Pancreas (tissue), 10 donors: ENCODE results near the gene ATRAID. TPM values are rescaled to one million over a fixed set of nuclear protein-coding genes. Genes with fewer than 3 reads are reported as not detected.
A peak's percentile ranks its signal among the peaks of the same experiment; 100 is the strongest.

Experiments
- ATAC-seq, 4 donors: fragments of 200-7000 bp; cut with Tn5 transposase; one replicate each; pipeline versions ENCODE4 v1.8.0 to v1.9.1; 2020; ENCODE audit warnings: mild to moderate bottlenecking in 4 of 4, moderate library complexity in 4 of 4
- DNase-seq, 6 donors: peaks; one replicate each; pipeline ENCODE4 v3.0.0-alpha.2; 2020
- FAIRE-seq: peaks from 2 replicates; lab custom pipeline; 2012; peaks lifted over from hg19 to GRCh38; lab: Jason Lieb, UNC
- H3K27ac ChIP-seq, 4 donors: fragments of 200-600 bp; sonication (generic); 1 replicate in 3 of 4; 2 replicates in 1 of 4; pipeline versions ENCODE4 v1.5.0 to v1.8.0; 2020
- H3K27me3 ChIP-seq, 4 donors: fragments of 200-600 bp; one replicate each; pipeline ENCODE4 v1.8.0; 2021
- H3K36me3 ChIP-seq, 3 donors: fragments of 200-600 bp; sonication (generic) in 1 of 3; one replicate each; pipeline versions ENCODE4 v1.5.0 to v1.8.0; 2020 to 2021
- H3K4me1 ChIP-seq, 3 donors: fragments of 200-600 bp; one replicate each; pipeline ENCODE4 v1.8.0; 2021
- H3K4me3 ChIP-seq, 4 donors: fragments of 200-600 bp; sonication (generic) in 2 of 4; one replicate each; pipeline versions ENCODE4 v1.5.0 to v1.8.0; 2020 to 2021
- H3K9me3 ChIP-seq, 4 donors: fragments of 200-600 bp; one replicate each; pipeline ENCODE4 v1.8.0; 2021
- CTCF ChIP-seq, 4 donors: fragments of 200-600 bp; sonication (generic) in 3 of 4; IDR thresholded peaks; one replicate each; pipeline versions ENCODE4 v1.5.0 to v1.8.0; 2021; ENCODE audit warnings: antibody characterized with exemption in 4 of 4
- WGBS, 2 donors: extraction: QIAGEN DNeasy Blood & Tissue Kit; methylation state at CpG; one replicate each; pipeline ENCODE4 v1.1.7; 2013; 5-methylcytosine and 5-hydroxymethylcytosine counted together
- intact Hi-C, 3 donors: fragments of 100-400 bp; cut with DNase I; formaldehyde crosslinking; loops; one replicate each; pipeline versions ENCODE4 v1.11.1 to v1.14.2; 2022
- polyA plus RNA-seq, 2 donors: library from polyadenylated mRNA; stranded (reverse); fragments of 200-250 nt; gene quantifications; one replicate each; pipeline ENCODE4 v1.2.3, GENCODE V29; 2013
- total RNA-seq, 6 donors: library from RNA; stranded (reverse); fragmentation: NEBNext Ultra II Directional in 4 of 6; extraction: Animal tissue kit (Norgen Biotek cat#: 25700) in 4 of 6; gene quantifications; one replicate each; pipeline versions ENCODE4 v1.2.1 to v1.2.4, GENCODE V29; 2021 to 2023
- donor health status: healthy with polysubstance abuse.
- donor health status: DM: no; HTN: no; CAD: no; lungs with moderate emphysema.
- donor health status: DM: no; HTN: no; CAD: no.
- donor health status: control.
- donor health status: control.
- donor health status: Bipolar disorder and iron deficiency.
- donor health status: DM: yes; HTN: yes; CAD: no.
- donor health status: DM: no; HTN: no; CAD: no.
- donor health status: DM: no; HTN: no; CAD: no.
- donor health status: DM: yes; HTN: yes; CAD: no.

Gene ATRAID
- total RNA-seq (10 to 100 TPM; 38.9 to 56.8 (median 48.6) TPM), polyA plus RNA-seq (100 to 1,000 TPM in 1 of 2 donors, 10 to 100 TPM in 1; 68.1 to 106 TPM)

GRCh38 chr2:27211943-27212625, at the start of gene ATRAID, which contains the start of gene SLC5A6:
Gene ATRAID (plus strand): TSS chr2:27212041. CDS start chr2:27212369, 328 bp downstream.
Gene SLC5A6 (minus strand): TSS chr2:27212268. CDS start chr2:27207650, 4,618 bp downstream.
- Histone ChIP-seq H3K4me3 (peak within 1 kb of the TSS; percentile 69 to 84 (median 84)), H3K27ac (peak within 1 kb of the TSS; percentile 93 to 98 (median 96)), H3K4me1 (peaks cover 7 to 13% (median 11%) of the 10 kb centered on the region in 3 donors), H3K36me3 (no peaks in the 10 kb centered on the region), H3K9me3 (no peaks in the 10 kb centered on the region), H3K27me3 (no peaks in the 10 kb centered on the region)
- peak; percentile 85 to 95 (median 89) for DNase-seq
- peak; percentile 96 to 98 (median 96) for ATAC-seq
- WGBS, 2 donors = 0 to 1% methylated on average over 49 to 73 of the region's 73 CpGs
- FAIRE-seq = no peak
- no peak for TF ChIP-seq CTCF (IDR thresholded peaks at IDR 0.05)
- intact Hi-C loops = no loop called here

- Histone ChIP-seq H3K27ac (no peak overlapping the region), H3K9me3 (no peaks in the 10 kb centered on the region), H3K36me3 (no peaks in the 10 kb centered on the region), H3K27me3 (no peaks in the 10 kb centered on the region), H3K4me3 (no peak overlapping the region), H3K4me1 (no peaks in the 10 kb centered on the region)
- no peak for ATAC-seq
- 74 to 79% methylated on average over 15 of the region's 15 CpGs for WGBS, 2 donors
- intact Hi-C loops = no loop called here
- no peak for DNase-seq
- TF ChIP-seq CTCF (IDR thresholded peaks at IDR 0.05) = no peak
- FAIRE-seq = no peak
Measured at GRCh38 chr2:27162151-27163121, 49.4 kb upstream of the ATRAID start.

- Histone ChIP-seq H3K27ac (no peak overlapping the region), H3K27me3 (no peaks in the 10 kb centered on the region), H3K4me1 (no peaks in the 10 kb centered on the region), H3K36me3 (no peaks in the 10 kb centered on the region), H3K9me3 (no peaks in the 10 kb centered on the region), H3K4me3 (no peak overlapping the region)
- intact Hi-C loops = no loop called here
- ATAC-seq (no peak), DNase-seq (no peak), FAIRE-seq (no peak)
- no peak for TF ChIP-seq CTCF (IDR thresholded peaks at IDR 0.05)
- WGBS, 2 donors = 73 to 85% methylated on average over 8 of the region's 8 CpGs
Measured at GRCh38 chr2:27164960-27165763, 46.7 kb upstream of the ATRAID start.

- no peaks in the 10 kb centered on the region for H3K4me1 ChIP-seq
- H3K4me3 ChIP-seq = no peak overlapping the region
- FAIRE-seq (no peak), DNase-seq (no peak), ATAC-seq (peak in 2 of 4 donors; percentile 63 to 74)
- intact Hi-C loops = no loop called here
- no peak overlapping the region for H3K27ac ChIP-seq
- no peaks in the 10 kb centered on the region for H3K9me3 ChIP-seq
- H3K27me3 ChIP-seq = no peaks in the 10 kb centered on the region
- H3K36me3 ChIP-seq = no peaks in the 10 kb centered on the region
- 68 to 72% methylated on average over 6 of the region's 6 CpGs for WGBS, 2 donors
- no peak for TF ChIP-seq CTCF (IDR thresholded peaks at IDR 0.05)
Measured at GRCh38 chr2:27170581-27171337, 41.1 kb upstream of the ATRAID start.
